GM21619 (cell line): ENCODE measurements around the gene EPHX1.
"Not testable (repeated sequence)": the region's sequence is repeated elsewhere in the genome, so short reads cannot be mapped to it uniquely, and the experiment has no call there.

Experiments used
- ATAC-seq: cut with Tn5 transposase; IDR thresholded peaks from one replicate; pipeline ENCODE4 v1.9.1; 2021; ENCODE audit not compliant: unreplicated experiment

EPHX1 gene

GRCh38 chr1:225815526-225816178 is 5.7 kb downstream of the EPHX1 start:
- no peak for ATAC-seq

GRCh38 chr1:225816643-225817538 is 7.0 kb downstream of the EPHX1 start:
- no peak for ATAC-seq

- no peak for ATAC-seq
Measured at GRCh38 chr1:225817611-225818061, 7.7 kb downstream of the EPHX1 start.

- ATAC-seq, result no peak
Measured at GRCh38 chr1:225818229-225818628, 8.3 kb downstream of the EPHX1 start.

GRCh38 chr1:225819346-225820192 is 9.6 kb downstream of the EPHX1 start:
- ATAC-seq, result no peak

- ATAC-seq, result no peak
Measured at GRCh38 chr1:225820522-225821120, 10.7 kb downstream of the EPHX1 start.

- no peak for ATAC-seq
Measured at GRCh38 chr1:225822655-225823403, 12.9 kb downstream of the EPHX1 start.

- no peak for ATAC-seq
Measured at GRCh38 chr1:225823811-225824261, 13.9 kb downstream of the EPHX1 start.

GRCh38 chr1:225824533-225824941 is 14.6 kb downstream of the EPHX1 start:
- no peak for ATAC-seq

- no peak for ATAC-seq
Measured at GRCh38 chr1:225825078-225825477, 15.2 kb downstream of the EPHX1 start.

- ATAC-seq, result no peak
Measured at GRCh38 chr1:225825607-225826007, 15.7 kb downstream of the EPHX1 start.

GRCh38 chr1:225827076-225827475 is 17.2 kb downstream of the EPHX1 start:
- ATAC-seq, result no peak

- no peak for ATAC-seq
Measured at GRCh38 chr1:225828706-225829345, 18.9 kb downstream of the EPHX1 start.

GRCh38 chr1:225830841-225831240 is 20.9 kb downstream of the EPHX1 start:
- no peak for ATAC-seq

- no peak for ATAC-seq
Measured at GRCh38 chr1:225834417-225835329, 24.7 kb downstream of the EPHX1 start.

GRCh38 chr1:225835856-225836255 is 25.9 kb downstream of the EPHX1 start:
- ATAC-seq, result no peak

GRCh38 chr1:225836296-225836695 is 26.4 kb downstream of the EPHX1 start:
- not testable (repeated sequence) for ATAC-seq

GRCh38 chr1:225838793-225839192 is 28.9 kb downstream of the EPHX1 start:
- no peak for ATAC-seq

GRCh38 chr1:225840223-225840610 is 30.3 kb downstream of the EPHX1 start:
- ATAC-seq, result no peak
